ENCODE measurements around the gene AXIN1.
"Not testable (repeated sequence)": the region's sequence is repeated elsewhere in the genome, so short reads cannot be mapped to it uniquely, and the experiment has no call there.

The AXIN1 gene

GRCh38 chr16:378821-379182, 26.3 kb upstream of the AXIN1 start:
- Histone ChIP-seq H3K36me3 (ENCODE audit: control insufficient read depth, insufficient read depth, low read length) (peaks cover 40% of the 10 kb centered on the region), H3K4me1 (ENCODE audit: control insufficient read depth, insufficient read depth, low read length) (peaks cover 7% of the 10 kb centered on the region), H3K4me3 (ENCODE audit: low read depth, low read length) (peak overlapping the region; percentile 1), H3K9ac (ENCODE audit: low read depth, low read length) (no peak overlapping the region), H3K27me3 (ENCODE audit: control insufficient read depth, insufficient read depth, low read length) (no peaks in the 10 kb centered on the region), H3K9me3 (ENCODE audit: control insufficient read depth, insufficient read depth, low read length) (no peaks in the 10 kb centered on the region)

DNA sequence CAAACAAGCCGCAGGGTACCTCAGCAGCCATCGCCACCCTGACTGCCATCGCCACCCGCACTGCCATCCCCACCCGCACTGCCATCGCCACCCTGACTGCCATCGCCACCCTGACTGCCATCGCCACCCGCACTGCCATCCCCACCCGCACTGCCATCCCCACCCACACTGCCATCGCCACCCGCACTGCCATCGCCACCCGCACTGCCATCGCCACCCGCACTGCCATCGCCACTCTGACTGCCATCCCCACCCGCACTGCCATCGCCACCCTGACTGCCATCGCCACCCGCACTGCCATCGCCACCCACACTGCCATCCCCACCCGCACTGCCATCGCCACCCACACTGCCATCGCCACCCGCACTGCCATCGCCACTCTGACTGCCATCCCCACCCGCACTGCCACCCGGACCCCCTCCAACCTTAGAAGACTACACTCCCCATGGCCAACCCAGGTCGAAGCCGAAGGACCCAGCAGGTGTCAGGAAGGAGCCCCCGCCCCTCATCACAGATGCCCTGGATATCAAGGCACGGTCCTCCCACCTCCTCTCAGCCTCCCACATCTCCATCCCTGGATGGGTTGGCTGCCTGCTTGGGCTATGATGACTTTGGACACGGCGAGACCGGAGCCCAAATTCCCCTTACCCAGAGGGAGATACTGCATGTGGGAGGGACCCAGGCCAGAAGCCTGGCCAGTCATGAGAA, 25.7 kb upstream of the AXIN1 start:
- not testable (repeated sequence) for H3K4me1 ChIP-seq (ENCODE audit: control insufficient read depth, insufficient read depth, low read length); H3K9me3 ChIP-seq (ENCODE audit: control insufficient read depth, insufficient read depth, low read length)

GRCh38 chr16:377419-377951, 25.0 kb upstream of the AXIN1 start:
- H3K4me1 ChIP-seq (ENCODE audit: control insufficient read depth, insufficient read depth, low read length): peaks cover 7% of the 10 kb centered on the region
- H3K9ac ChIP-seq (ENCODE audit: low read depth, low read length): no peak overlapping the region
- H3K27me3 ChIP-seq (ENCODE audit: control insufficient read depth, insufficient read depth, low read length): no peaks in the 10 kb centered on the region
- peaks cover 53% of the 10 kb centered on the region for H3K36me3 ChIP-seq (ENCODE audit: control insufficient read depth, insufficient read depth, low read length)
- no peaks in the 10 kb centered on the region for H3K9me3 ChIP-seq (ENCODE audit: control insufficient read depth, insufficient read depth, low read length)
- no peak overlapping the region for H3K4me3 ChIP-seq (ENCODE audit: low read depth, low read length)

More for the DNA sequence above, 25.7 kb upstream of the AXIN1 start:
- not testable (repeated sequence) for H3K27me3 ChIP-seq (ENCODE audit: control insufficient read depth, insufficient read depth, low read length); H3K9ac ChIP-seq (ENCODE audit: low read depth, low read length)
- H3K4me3 ChIP-seq (ENCODE audit: low read depth, low read length): peak overlapping the region; percentile 1
- peaks cover 45% of the 10 kb centered on the region for H3K36me3 ChIP-seq (ENCODE audit: control insufficient read depth, insufficient read depth, low read length)

DNA sequence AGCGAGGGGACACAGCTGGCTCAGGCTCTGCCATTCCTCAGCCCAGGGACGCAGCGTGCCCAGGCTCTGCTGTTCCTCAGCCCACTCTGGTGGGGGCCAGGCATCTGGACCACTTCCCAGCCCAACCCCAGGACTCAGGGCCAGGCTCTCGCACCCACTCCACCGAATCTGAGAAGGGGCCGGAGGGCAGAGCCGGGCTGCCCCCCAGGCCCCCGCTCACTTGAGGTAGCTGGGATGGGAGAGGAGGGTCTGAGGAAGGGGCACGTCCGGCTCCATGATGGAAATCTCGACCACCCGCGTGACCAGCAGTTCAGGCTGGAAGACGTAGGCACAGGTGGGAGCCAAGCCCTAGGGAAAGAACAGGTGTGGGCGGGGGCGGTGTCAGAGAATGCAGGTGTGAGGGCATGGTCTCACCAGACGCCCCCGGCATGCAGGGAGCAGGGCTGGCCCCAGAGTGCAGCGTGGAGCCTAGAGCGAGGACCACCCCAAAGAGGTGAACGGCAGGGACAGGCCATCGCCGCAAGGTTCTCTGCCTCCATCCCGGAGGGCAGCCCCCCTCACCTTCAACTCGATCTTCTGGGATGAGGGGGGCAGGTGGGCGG, 24.4 kb upstream of the AXIN1 start:
- no peak overlapping the region for H3K9ac ChIP-seq (ENCODE audit: low read depth, low read length)
- H3K9me3 ChIP-seq (ENCODE audit: control insufficient read depth, insufficient read depth, low read length): no peaks in the 10 kb centered on the region
- H3K4me3 ChIP-seq (ENCODE audit: low read depth, low read length): no peak overlapping the region
- H3K27me3 ChIP-seq (ENCODE audit: control insufficient read depth, insufficient read depth, low read length): no peaks in the 10 kb centered on the region
- peaks cover 7% of the 10 kb centered on the region for H3K4me1 ChIP-seq (ENCODE audit: control insufficient read depth, insufficient read depth, low read length)
- peaks cover 59% of the 10 kb centered on the region for H3K36me3 ChIP-seq (ENCODE audit: control insufficient read depth, insufficient read depth, low read length)

GRCh38 chr16:375927-376816, 23.6 kb upstream of the AXIN1 start:
- Histone ChIP-seq H3K4me1 (ENCODE audit: control insufficient read depth, insufficient read depth, low read length) (peaks cover 7% of the 10 kb centered on the region), H3K36me3 (ENCODE audit: control insufficient read depth, insufficient read depth, low read length) (peaks cover 66% of the 10 kb centered on the region), H3K4me3 (ENCODE audit: low read depth, low read length) (no peak overlapping the region), H3K27me3 (ENCODE audit: control insufficient read depth, insufficient read depth, low read length) (no peaks in the 10 kb centered on the region), H3K9ac (ENCODE audit: low read depth, low read length) (no peak overlapping the region), H3K9me3 (ENCODE audit: control insufficient read depth, insufficient read depth, low read length) (no peaks in the 10 kb centered on the region)

DNA sequence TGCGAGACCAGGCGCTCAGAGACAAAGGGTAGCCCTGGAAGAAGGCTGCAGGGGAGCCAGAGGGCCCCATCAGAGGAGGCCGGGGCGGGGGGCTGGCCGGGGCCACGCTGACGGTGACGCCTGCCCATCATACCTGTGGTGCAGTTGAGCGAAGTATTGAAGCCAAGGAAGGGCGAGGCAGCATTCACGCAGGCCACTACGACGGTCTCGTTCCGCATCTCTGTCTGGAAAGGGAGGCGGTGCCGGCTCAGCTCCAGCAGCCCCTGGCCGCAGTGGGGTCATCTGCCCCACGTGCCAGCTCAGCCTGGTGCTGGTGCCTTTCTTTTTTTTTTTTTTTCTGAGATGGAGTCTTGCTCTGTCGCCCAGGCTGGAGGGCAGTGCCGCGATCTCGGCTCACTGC, 22.7 kb upstream of the AXIN1 start:
- Histone ChIP-seq H3K36me3 (ENCODE audit: control insufficient read depth, insufficient read depth, low read length) (peaks cover 66% of the 10 kb centered on the region), H3K9me3 (ENCODE audit: control insufficient read depth, insufficient read depth, low read length) (no peaks in the 10 kb centered on the region), H3K9ac (ENCODE audit: low read depth, low read length) (no peak overlapping the region), H3K27me3 (ENCODE audit: control insufficient read depth, insufficient read depth, low read length) (no peaks in the 10 kb centered on the region), H3K4me3 (ENCODE audit: low read depth, low read length) (no peak overlapping the region), H3K4me1 (ENCODE audit: control insufficient read depth, insufficient read depth, low read length) (peaks cover 7% of the 10 kb centered on the region)

- peaks cover 4% of the 10 kb centered on the region for H3K4me1 ChIP-seq (ENCODE audit: control insufficient read depth, insufficient read depth, low read length)
- H3K36me3 ChIP-seq (ENCODE audit: control insufficient read depth, insufficient read depth, low read length): peaks cover 66% of the 10 kb centered on the region
These were observed 22.0 kb upstream of the AXIN1 start for GRCh38 chr16:374616-374926.

GRCh38 chr16:373848-374615, 21.5 kb upstream of the AXIN1 start:
- Histone ChIP-seq H3K9me3 (ENCODE audit: control insufficient read depth, insufficient read depth, low read length) (no peaks in the 10 kb centered on the region), H3K27me3 (ENCODE audit: control insufficient read depth, insufficient read depth, low read length) (no peaks in the 10 kb centered on the region), H3K4me3 (ENCODE audit: low read depth, low read length) (no peak overlapping the region), H3K4me1 (ENCODE audit: control insufficient read depth, insufficient read depth, low read length) (peaks cover 3% of the 10 kb centered on the region), H3K9ac (ENCODE audit: low read depth, low read length) (no peak overlapping the region), H3K36me3 (ENCODE audit: control insufficient read depth, insufficient read depth, low read length) (peaks cover 68% of the 10 kb centered on the region)

More at GRCh38 chr16:374616-374926, 22.0 kb upstream of the AXIN1 start:
- H3K4me3 ChIP-seq (ENCODE audit: low read depth, low read length): no peak overlapping the region
- no peak overlapping the region for H3K9ac ChIP-seq (ENCODE audit: low read depth, low read length)
- no peaks in the 10 kb centered on the region for H3K9me3 ChIP-seq (ENCODE audit: control insufficient read depth, insufficient read depth, low read length)
- no peaks in the 10 kb centered on the region for H3K27me3 ChIP-seq (ENCODE audit: control insufficient read depth, insufficient read depth, low read length)

DNA sequence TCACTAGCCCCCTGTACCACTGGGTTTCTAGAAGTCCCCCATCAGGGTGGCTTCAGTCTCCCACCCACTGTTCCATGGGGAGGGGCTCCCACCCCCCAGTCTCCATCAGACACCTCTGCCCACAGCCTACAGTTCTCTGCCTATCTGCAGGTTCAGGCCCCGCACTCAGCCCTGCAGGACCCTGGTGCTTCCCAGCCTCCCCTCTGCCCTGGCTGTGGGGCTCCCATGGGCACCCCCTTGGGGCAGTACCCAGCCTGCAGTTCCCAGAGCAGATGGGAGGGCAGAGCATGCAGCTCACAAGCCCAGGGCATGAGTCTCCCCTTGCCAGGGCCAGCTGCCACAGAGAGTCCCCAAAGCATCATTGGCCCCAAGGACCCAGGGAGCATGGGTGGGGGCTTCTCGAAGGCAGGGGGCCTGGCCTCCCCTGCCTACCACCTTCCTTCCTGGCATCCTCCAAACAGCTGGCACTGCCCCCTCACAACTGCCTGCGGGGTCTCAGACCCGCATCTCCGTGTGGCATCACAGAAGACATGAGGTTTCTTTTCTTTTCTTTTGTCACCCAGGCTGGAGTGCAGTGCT, 20.6 kb upstream of the AXIN1 start:
- no peaks in the 10 kb centered on the region for H3K4me1 ChIP-seq (ENCODE audit: control insufficient read depth, insufficient read depth, low read length)
- peaks cover 77% of the 10 kb centered on the region for H3K36me3 ChIP-seq (ENCODE audit: control insufficient read depth, insufficient read depth, low read length)
- H3K9ac ChIP-seq (ENCODE audit: low read depth, low read length): no peak overlapping the region

GRCh38 chr16:372302-372983, 19.9 kb upstream of the AXIN1 start:
- no peak overlapping the region for H3K9ac ChIP-seq (ENCODE audit: low read depth, low read length)
- H3K4me3 ChIP-seq (ENCODE audit: low read depth, low read length): no peak overlapping the region
- H3K4me1 ChIP-seq (ENCODE audit: control insufficient read depth, insufficient read depth, low read length): no peaks in the 10 kb centered on the region
- H3K27me3 ChIP-seq (ENCODE audit: control insufficient read depth, insufficient read depth, low read length): no peaks in the 10 kb centered on the region
- no peaks in the 10 kb centered on the region for H3K9me3 ChIP-seq (ENCODE audit: control insufficient read depth, insufficient read depth, low read length)
- peaks cover 79% of the 10 kb centered on the region for H3K36me3 ChIP-seq (ENCODE audit: control insufficient read depth, insufficient read depth, low read length)

More for the DNA sequence above, 20.6 kb upstream of the AXIN1 start:
- H3K27me3 ChIP-seq (ENCODE audit: control insufficient read depth, insufficient read depth, low read length): no peaks in the 10 kb centered on the region
- H3K9me3 ChIP-seq (ENCODE audit: control insufficient read depth, insufficient read depth, low read length): no peaks in the 10 kb centered on the region
- H3K4me3 ChIP-seq (ENCODE audit: low read depth, low read length): no peak overlapping the region
